B cell (primary cell): ENCODE data around the gene MT1G. TPM values are rescaled to one million over a fixed set of nuclear protein-coding genes. Genes with fewer than 3 reads are reported as not detected.

Experiments used
- ATAC-seq: fragments of 200-7000 bp; cut with Tn5 transposase; one replicate; pipeline ENCODE4 v1.10.0; 2021; ENCODE audit warnings: low read depth, mild to moderate bottlenecking, moderate number of reproducible peaks, moderate library complexity
- CTCF ChIA-PET: fragments of 350-600 bp; sonication (Branson Sonifier 250); formaldehyde crosslinking; loops from one replicate; lab custom pipeline; 2021; ENCODE audit warnings: antibody characterized with exemption, inconsistent platforms; lab: Charles Lee
- POLR2A ChIA-PET: fragments of 350-600 bp; sonication (Branson Sonifier 250); formaldehyde crosslinking; loops from one replicate; lab custom pipeline; 2021; ENCODE audit warnings: antibody characterized with exemption; lab: Charles Lee
- DNase-seq: peaks from one replicate; pipeline ENCODE4 v3.0.0; 2013
- H2AFZ ChIP-seq: 2 replicates; pipeline ENCODE4 v1.6.1; 2012; ENCODE audit warnings: mild to moderate bottlenecking, low read depth, low read length; ENCODE audit not compliant: insufficient read depth, poor library complexity, severe bottlenecking
- H3K27ac ChIP-seq, 2 donors: 1 replicate in 1 of 2; 2 replicates in 1 of 2; pipeline ENCODE4 v1.5.1; 2012 to 2013; ENCODE audit warnings: low read length in 2 of 2, mild to moderate bottlenecking in 2 of 2, moderate library complexity in 1 of 2
- H3K27me3 ChIP-seq, 4 experiments: fragments of 200-600 bp in 1 of 4; sonication (generic) in 1 of 4; replicated peaks in 1 of 4; 1 replicate in 2 of 4; 2 replicates in 2 of 4; pipeline versions ENCODE4 v1.6.1 to v1.7.0; 2013 to 2016; ENCODE audit warnings: low read length in 3 of 4, mild to moderate bottlenecking in 2 of 4, mixed read lengths in 1 of 4, moderate library complexity in 1 of 4; ENCODE audit not compliant: insufficient read depth in 4 of 4, control insufficient read depth in 3 of 4; ENCODE audit errors: control extremely low read depth in 1 of 4
- H3K36me3 ChIP-seq, 2 experiments: replicated peaks in 1 of 2; 1 replicate in 1 of 2; 2 replicates in 1 of 2; pipeline versions ENCODE4 v1.6.1 to v1.7.1; 2013; ENCODE audit warnings: low read length in 1 of 2; ENCODE audit not compliant: insufficient read depth in 2 of 2, control insufficient read depth in 1 of 2; ENCODE audit errors: control extremely low read depth in 1 of 2, extremely low read depth in 1 of 2
- H3K4me1 ChIP-seq, 2 donors: fragments of 200-600 bp in 1 of 2; sonication (generic) in 1 of 2; 1 replicate in 1 of 2; 2 replicates in 1 of 2; pipeline versions ENCODE4 v1.5.1 to v1.6.1; 2013 to 2017; ENCODE audit warnings: low read length in 2 of 2; ENCODE audit not compliant: control insufficient read depth in 2 of 2, insufficient read depth in 2 of 2
- H3K4me2 ChIP-seq: replicated peaks from 2 replicates; pipeline ENCODE3; 2012; ENCODE audit warnings: mild to moderate bottlenecking, low read depth, low read length; ENCODE audit not compliant: poor library complexity, severe bottlenecking
- H3K4me3 ChIP-seq, 5 experiments: fragments of 200-600 bp in 1 of 5; sonication (generic) in 1 of 5; 1 replicate in 3 of 5; 2 replicates in 2 of 5; pipeline versions ENCODE4 v1.5.1 to v1.7.0; 2011 to 2016; ENCODE audit warnings: low read length in 4 of 5, mild to moderate bottlenecking in 4 of 5, low read depth in 2 of 5, control low read depth in 1 of 5, moderate library complexity in 1 of 5; ENCODE audit not compliant: insufficient read depth in 1 of 5; ENCODE audit errors: control extremely low read depth in 1 of 5, extremely low read depth in 1 of 5
- H3K79me2 ChIP-seq: fragments of 200-600 bp; sonication (generic); one replicate; pipeline ENCODE4 v1.6.0; 2016; ENCODE audit warnings: low read length; ENCODE audit not compliant: control insufficient read depth, insufficient read depth
- H3K9ac ChIP-seq: fragments of 200-600 bp; sonication (generic); 2 replicates; pipeline ENCODE4 v1.6.1; 2017; ENCODE audit warnings: mild to moderate bottlenecking, low read length, moderate library complexity
- H3K9me3 ChIP-seq, 3 donors: one replicate each; pipeline versions ENCODE4 v1.6.1 to v1.7.1; 2013; ENCODE audit warnings: low read length in 2 of 3; ENCODE audit not compliant: control insufficient read depth in 2 of 3, insufficient read depth in 1 of 3; ENCODE audit errors: control extremely low read depth in 1 of 3
- H4K20me1 ChIP-seq: 2 replicates; pipeline ENCODE4 v1.6.0; 2012; ENCODE audit warnings: mild to moderate bottlenecking, low read length; ENCODE audit not compliant: insufficient read depth, control insufficient read depth, poor library complexity, severe bottlenecking
- H3K27ac Mint-ChIP-seq: one replicate; pipeline ENCODE4 v1.8.0; 2021; ENCODE audit warnings: mixed read lengths
- H3K27me3 Mint-ChIP-seq: one replicate; pipeline ENCODE4 v1.8.0; 2021; ENCODE audit warnings: mixed read lengths
- H3K4me1 Mint-ChIP-seq: one replicate; pipeline ENCODE4 v1.8.0; 2021; ENCODE audit warnings: mixed read lengths
- H3K4me3 Mint-ChIP-seq: one replicate; pipeline ENCODE4 v1.8.0; 2021; ENCODE audit warnings: mixed read lengths
- H3K9me3 Mint-ChIP-seq: one replicate; pipeline ENCODE4 v1.8.0; 2022; ENCODE audit warnings: mixed read lengths; ENCODE audit not compliant: insufficient read depth
- CTCF ChIP-seq: fragments of 200-600 bp; IDR thresholded peaks from one replicate; pipeline ENCODE4 v1.8.0; 2022; ENCODE audit warnings: antibody characterized with exemption, mild to moderate bottlenecking
- EZH2 ChIP-seq: IDR thresholded peaks from 2 replicates; pipeline ENCODE4 v1.6.1; 2012; ENCODE audit warnings: borderline replicate concordance, low read depth, mild to moderate bottlenecking, moderate library complexity, low read length; ENCODE audit not compliant: insufficient read depth, poor library complexity, severe bottlenecking
- WGBS: methylation state at CpG from one replicate; pipeline ENCODE4 v1.1.5; 2013; ENCODE audit warnings: missing lambda C conversion rate; ENCODE audit not compliant: insufficient coverage; 5-methylcytosine and 5-hydroxymethylcytosine counted together
- intact Hi-C: fragments of 100-400 bp; cut with micrococcal nuclease; formaldehyde crosslinking; loops from one replicate; pipeline ENCODE4 v1.10.0; 2022
- polyA plus RNA-seq: library from polyadenylated mRNA; depleted of rRNA; stranded (reverse); fragments of >200 nt; gene quantifications from 2 replicates; pipeline ENCODE4 v1.2.3, GENCODE V29; 2012
- total RNA-seq, 2 donors: library from RNA; stranded (reverse); fragments of 120-200 nt in 1 of 2; gene quantifications; 1 replicate in 1 of 2; 2 replicates in 1 of 2; pipeline versions ENCODE4 v1.2.3 to v1.2.4, GENCODE V29; 2013 to 2022

The MT1G gene
- total and polyA plus RNA-seq, 2 donors (not counting 1 experiment from before 2014, with no cell fraction given) = not detected

GRCh38 chr16:56710181-56710737 lies 42.4 kb upstream of the MT1G start:
- 81% methylated on average over 3 of the region's 3 CpGs for WGBS
- H3K36me3 ChIP-seq = no peaks in the 10 kb centered on the region
- ChIA-PET CTCF (interaction anchor here (0.9 kb wide), 1 partner anchor 10 kb away, joined by 3 read pairs; no protein-coding TSS in a partner anchor), POLR2A (no interaction called here)
- H3K27me3 ChIP-seq = peaks cover 0 to 8% (median 0%) of the 10 kb centered on the region in 4 experiments
- no peaks in the 10 kb centered on the region for H3K4me1 ChIP-seq
- TF ChIP-seq EZH2 (no peak), CTCF (no peak)
- no peaks in the 10 kb centered on the region for H3K9me3 Mint-ChIP-seq
- H3K4me2 ChIP-seq = no peak overlapping the region
- H3K4me3 ChIP-seq = no peak overlapping the region
- no peak overlapping the region for H3K4me3 Mint-ChIP-seq
- no peak for DNase-seq
- no peaks in the 10 kb centered on the region for H4K20me1 ChIP-seq
- H3K27ac Mint-ChIP-seq = no peak overlapping the region
- no peak for ATAC-seq
- H2AFZ ChIP-seq = no peak overlapping the region
- no peaks in the 10 kb centered on the region for H3K4me1 Mint-ChIP-seq
- H3K27ac ChIP-seq = no peak overlapping the region
- peaks cover 3% of the 10 kb centered on the region for H3K27me3 Mint-ChIP-seq
- H3K9me3 ChIP-seq = no peaks in the 10 kb centered on the region
- H3K79me2 ChIP-seq = no peaks in the 10 kb centered on the region
- H3K9ac ChIP-seq = no peak overlapping the region
- intact Hi-C loops = no loop called here

- no peaks in the 10 kb centered on the region for H3K9me3 ChIP-seq
- Mint-ChIP-seq H3K27me3 (peaks cover 3% of the 10 kb centered on the region), H3K9me3 (no peaks in the 10 kb centered on the region), H3K4me1 (no peaks in the 10 kb centered on the region), H3K27ac (no peak overlapping the region), H3K4me3 (no peak overlapping the region)
- H3K4me3 ChIP-seq = no peak overlapping the region
- H3K79me2 ChIP-seq = no peaks in the 10 kb centered on the region
- no peak overlapping the region for H3K27ac ChIP-seq
- ChIA-PET CTCF (interaction anchor here (0.9 kb wide), 1 partner anchor 9 kb away, joined by 3 read pairs; no protein-coding TSS in a partner anchor), POLR2A (interaction anchor here (0.6 kb wide), 1 partner anchor 162 kb away, joined by 4 read pairs; no protein-coding TSS in a partner anchor)
- 90% methylated on average over 3 of the region's 4 CpGs for WGBS
- H3K36me3 ChIP-seq = no peaks in the 10 kb centered on the region
- no peaks in the 10 kb centered on the region for H3K4me1 ChIP-seq
- H3K9ac ChIP-seq = no peak overlapping the region
- no peak overlapping the region for H2AFZ ChIP-seq
- H3K27me3 ChIP-seq = peaks cover 0 to 8% (median 0%) of the 10 kb centered on the region in 4 experiments
- no peak for TF ChIP-seq EZH2
- TF ChIP-seq CTCF = no peak
- H3K4me2 ChIP-seq = no peak overlapping the region
- DNase-seq (no peak), ATAC-seq (no peak)
- intact Hi-C loops = loop anchor here (10.0 kb wide), 3 partner anchors 285 to 765 kb away; partner anchors contain the start of gene AMFR
- no peaks in the 10 kb centered on the region for H4K20me1 ChIP-seq
These were observed 41.7 kb upstream of the MT1G start for GRCh38 chr16:56709443-56710040.
